H1 (cell line): ENCODE results near the gene UCKL1. TPM values are rescaled to one million over a fixed set of nuclear protein-coding genes. Genes with fewer than 3 reads are reported as not detected.

Source experiments
- CTCF ChIA-PET: fragments of 300-600 bp; sonication (Branson Sonifier 250); formaldehyde crosslinking; loops from one replicate; lab custom pipeline; 2021; ENCODE audit not compliant: partially characterized antibody; lab: Charles Lee
- POLR2A ChIA-PET: fragments of 300-600 bp; sonication (Branson Sonifier 250); formaldehyde crosslinking; loops from one replicate; lab custom pipeline; 2021; ENCODE audit warnings: inconsistent platforms; ENCODE audit not compliant: partially characterized antibody; lab: Charles Lee
- DNase-seq, 2 experiments: peaks; one replicate each; pipeline versions ENCODE4 v3.0.0 to v3.0.0-alpha.2; 2010 to 2022; ENCODE audit warnings: low spot score in 2 of 2, low read depth in 1 of 2, mixed read lengths in 1 of 2
- FAIRE-seq: peaks from 2 replicates; lab custom pipeline; 2011; peaks lifted over from hg19 to GRCh38; lab: Jason Lieb, UNC
- H2AFZ ChIP-seq: 2 replicates; pipeline ENCODE4 v1.8.1; 2012; ENCODE audit warnings: low read length, inconsistent platforms
- H2AK5ac ChIP-seq: 2 replicates; pipeline ENCODE4 v1.6.1; 2013; ENCODE audit warnings: low read depth, low read length
- H2BK120ac ChIP-seq: replicated peaks from 2 replicates; pipeline ENCODE3; 2013; ENCODE audit warnings: low read depth, low read length, inconsistent platforms
- H2BK12ac ChIP-seq: 2 replicates; pipeline ENCODE4 v1.6.1; 2013; ENCODE audit warnings: low read depth, low read length
- H2BK15ac ChIP-seq: 2 replicates; pipeline ENCODE4 v1.6.1; 2013; ENCODE audit warnings: low read length
- H2BK20ac ChIP-seq: 2 replicates; pipeline ENCODE4 v1.6.1; 2013; ENCODE audit warnings: low read length
- H2BK5ac ChIP-seq: 2 replicates; pipeline ENCODE4 v1.6.1; 2013; ENCODE audit warnings: low read depth, low read length
- H3K14ac ChIP-seq: 2 replicates; pipeline ENCODE4 v1.6.1; 2013; ENCODE audit warnings: inconsistent platforms; ENCODE audit not compliant: insufficient read length
- H3K18ac ChIP-seq: 2 replicates; pipeline ENCODE4 v1.6.1; 2013; ENCODE audit warnings: low read length; ENCODE audit errors: extremely low read depth
- H3K23ac ChIP-seq: 2 replicates; pipeline ENCODE4 v1.6.1; 2013; ENCODE audit warnings: inconsistent platforms; ENCODE audit not compliant: insufficient read length
- H3K23me2 ChIP-seq: 2 replicates; pipeline ENCODE4 v1.6.1; 2013; ENCODE audit warnings: low read depth, low read length
- H3K27ac ChIP-seq: 2 replicates; pipeline ENCODE4 v1.6.1; 2011; ENCODE audit warnings: low read depth, low read length, inconsistent platforms
- H3K27me3 ChIP-seq, 4 experiments: replicated peaks in 1 of 4; 1 replicate in 1 of 4; 2 replicates in 3 of 4; pipeline versions ENCODE4 v1.6.1 to v1.8.1; 2011 to 2013; ENCODE audit warnings: low read length in 3 of 4, mild to moderate bottlenecking in 3 of 4, inconsistent platforms in 2 of 4, mixed read lengths in 2 of 4, moderate library complexity in 1 of 4; ENCODE audit not compliant: control insufficient read depth in 3 of 4, insufficient read depth in 3 of 4; ENCODE audit errors: extremely low read depth in 1 of 4
- H3K36me3 ChIP-seq, 4 experiments: 2 replicates each; pipeline versions ENCODE4 v1.6.1 to v1.8.1; 2011 to 2013; ENCODE audit warnings: mild to moderate bottlenecking in 4 of 4, low read length in 3 of 4, moderate library complexity in 2 of 4, control low read depth in 1 of 4, inconsistent platforms in 1 of 4; ENCODE audit not compliant: insufficient read depth in 4 of 4, control insufficient read depth in 2 of 4
- H3K4ac ChIP-seq: replicated peaks from 2 replicates; pipeline ENCODE3; 2013; ENCODE audit warnings: low read length, low read depth, mixed read lengths, inconsistent platforms; ENCODE audit not compliant: insufficient read length
- H3K4me1 ChIP-seq, 4 experiments: replicated peaks in 1 of 4; 1 replicate in 1 of 4; 2 replicates in 3 of 4; pipeline versions ENCODE4 v1.6.1 to v1.8.1; 2011 to 2013; ENCODE audit warnings: low read length in 3 of 4, inconsistent platforms in 2 of 4, mixed read lengths in 1 of 4; ENCODE audit not compliant: insufficient read depth in 4 of 4, control insufficient read depth in 3 of 4
- H3K4me2 ChIP-seq, 2 experiments: 2 replicates each; pipeline versions ENCODE4 v1.6.1 to v1.8.1; 2011 to 2013; ENCODE audit warnings: low read depth in 2 of 2, low read length in 2 of 2, control low read depth in 1 of 2, inconsistent platforms in 1 of 2, mild to moderate bottlenecking in 1 of 2; ENCODE audit not compliant: insufficient read depth in 1 of 2
- H3K4me3 ChIP-seq, 4 experiments: fragments of 200-600, 300-600 bp in 1 of 4; sonication (generic), shearing (Covaris generic), sonication (Bioruptor Twin) in 1 of 4; 2 replicates each; pipeline versions ENCODE4 v1.5.1 to v1.8.1; 2011 to 2016; ENCODE audit warnings: low read length in 4 of 4, low read depth in 3 of 4, control low read depth in 2 of 4, inconsistent platforms in 2 of 4, mild to moderate bottlenecking in 2 of 4, mixed read lengths in 1 of 4, moderate library complexity in 1 of 4; ENCODE audit not compliant: insufficient read depth in 2 of 4; ENCODE audit errors: extremely low read depth in 1 of 4
- H3K56ac ChIP-seq: replicated peaks from 2 replicates; pipeline ENCODE3; 2013; ENCODE audit warnings: low read depth, mild to moderate bottlenecking, mixed read lengths, low read length, inconsistent platforms; ENCODE audit not compliant: insufficient read length
- H3K79me1 ChIP-seq: 2 replicates; pipeline ENCODE4 v1.6.1; 2013; ENCODE audit warnings: low read depth, low read length, control low read depth
- H3K79me2 ChIP-seq, 2 experiments: 2 replicates each; pipeline versions ENCODE4 v1.6.1 to v1.8.1; 2012 to 2013; ENCODE audit warnings: low read length in 2 of 2, mild to moderate bottlenecking in 2 of 2, inconsistent platforms in 1 of 2; ENCODE audit not compliant: insufficient read depth in 2 of 2, control insufficient read depth in 1 of 2
- H3K9ac ChIP-seq, 4 experiments: replicated peaks in 1 of 4; 1 replicate in 1 of 4; 2 replicates in 3 of 4; pipeline versions ENCODE4 v1.6.1 to v1.8.1; 2011 to 2013; ENCODE audit warnings: low read depth in 3 of 4, low read length in 3 of 4, control low read depth in 2 of 4, mild to moderate bottlenecking in 2 of 4, moderate library complexity in 2 of 4, inconsistent platforms in 1 of 4; ENCODE audit errors: extremely low read depth in 1 of 4
- H3K9me3 ChIP-seq, 2 experiments: 2 replicates each; pipeline versions ENCODE4 v1.6.1 to v1.8.1; 2012 to 2013; ENCODE audit warnings: mild to moderate bottlenecking in 2 of 2, moderate library complexity in 2 of 2, control low read depth in 1 of 2, inconsistent platforms in 1 of 2, low read depth in 1 of 2, low read length in 1 of 2, mixed read lengths in 1 of 2; ENCODE audit not compliant: insufficient read depth in 2 of 2
- H4K20me1 ChIP-seq, 2 experiments: replicated peaks in 1 of 2; 2 replicates each; pipeline versions ENCODE3 to v1.8.1; 2011 to 2013; ENCODE audit warnings: inconsistent platforms in 2 of 2, low read length in 2 of 2, mild to moderate bottlenecking in 1 of 2; ENCODE audit not compliant: insufficient read depth in 2 of 2, control insufficient read depth in 1 of 2
- H4K5ac ChIP-seq: 2 replicates; pipeline ENCODE4 v1.6.1; 2013; ENCODE audit warnings: low read length, low read depth, mixed read lengths, inconsistent platforms; ENCODE audit not compliant: insufficient read length
- H4K8ac ChIP-seq: 2 replicates; pipeline ENCODE4 v1.8.0; 2013; ENCODE audit warnings: mild to moderate bottlenecking, moderate library complexity, low read length, inconsistent platforms; ENCODE audit not compliant: insufficient read depth; ENCODE audit errors: extremely low read depth
- H4K91ac ChIP-seq: replicated peaks from 2 replicates; pipeline ENCODE3; 2013; ENCODE audit warnings: low read length, mixed read lengths, inconsistent platforms; ENCODE audit not compliant: insufficient read length
- ASH2L ChIP-seq: fragments of 200-600, 300-600 bp; sonication (generic); IDR thresholded peaks from one replicate; pipeline ENCODE4 v1.7.1; 2017; ENCODE audit warnings: low read length
- ATF3 ChIP-seq: IDR thresholded peaks from 2 replicates; pipeline ENCODE4 v1.6.1; 2011; ENCODE audit warnings: low read depth, mild to moderate bottlenecking, low read length; ENCODE audit not compliant: insufficient read depth
- BACH1 ChIP-seq: IDR thresholded peaks from 2 replicates; pipeline ENCODE4 v1.6.1; 2012; ENCODE audit warnings: low read length, improper control_type of control experiment
- CTCF ChIP-seq, 3 experiments: IDR thresholded peaks; 1 replicate in 2 of 3; 2 replicates in 1 of 3; pipeline versions ENCODE4 v1.5.1 to v1.6.1; 2011; ENCODE audit warnings: low read length in 3 of 3, mild to moderate bottlenecking in 3 of 3, inconsistent platforms in 2 of 3, low read depth in 1 of 3, moderate library complexity in 1 of 3; ENCODE audit not compliant: insufficient read depth in 1 of 3; ENCODE audit errors: control extremely low read depth in 1 of 3
- KDM4A ChIP-seq: IDR thresholded peaks from one replicate; pipeline ENCODE4 v1.7.1; 2012; ENCODE audit warnings: low read depth, mild to moderate bottlenecking, moderate library complexity, low read length, inconsistent platforms; ENCODE audit not compliant: severe bottlenecking
- TBP ChIP-seq: IDR thresholded peaks from 2 replicates; pipeline ENCODE4 v1.6.1; 2011; ENCODE audit warnings: low read depth, low read length, improper control_type of control experiment
- WGBS, 2 experiments: shearing (Covaris generic) in 1 of 2; methylation state at CpG; one replicate each; pipeline versions ENCODE4 v1.1.6 to v1.1.7; 2013 to 2015; ENCODE audit warnings: low lambda C conversion rate in 2 of 2, mixed read lengths in 2 of 2, inconsistent platforms in 1 of 2, low coverage in 1 of 2, missing lambda C conversion rate in 1 of 2; ENCODE audit not compliant: insufficient replicate concordance in 2 of 2, insufficient coverage in 1 of 2, insufficient read length in 1 of 2; ENCODE audit errors: extremely low coverage in 1 of 2, missing lambda C conversion rate in 1 of 2; 5-methylcytosine and 5-hydroxymethylcytosine counted together
- polyA plus RNA-seq, 7 experiments: library from polyadenylated mRNA; depleted of rRNA in 3 of 7; stranded (reverse) in 5 of 7; unstranded in 2 of 7; fragments of >200 nt in 5 of 7; fragments of 200-250 nt in 2 of 7; gene quantifications; 1 replicate in 5 of 7; 2 replicates in 1 of 7; 4 replicates in 1 of 7; pipeline versions ENCODE4 v1.2.1 to v1.2.3, GENCODE V29; 2011 to 2013; ENCODE audit warnings: missing spikeins in 2 of 7, mixed read lengths in 2 of 7
- total RNA-seq: library from RNA; stranded (reverse); fragmentation: NEBNext Ultra II Directional; extraction: Animal tissue kit (Norgen Biotek cat#: 25700); gene quantifications from 2 replicates; pipeline ENCODE4 v1.2.1, GENCODE V29; 2021

UCKL1 gene
- total and polyA plus RNA-seq, 2 of the 8 experiments (the other 6 are each of a cell fraction or from before 2014, with no cell fraction given) = 36.5 to 91.2 TPM

- peak within 1 kb of the TSS; percentile 42 for H4K5ac ChIP-seq
- peak within 1 kb of the TSS; percentile 70; the same call in 1 of the 2 replicates for H2AK5ac ChIP-seq
- peaks cover 14% of the 10 kb centered on the region for H3K23me2 ChIP-seq
- H4K8ac ChIP-seq = peak within 1 kb of the TSS; percentile 76
- H3K4me3 ChIP-seq = peak within 1 kb of the TSS; percentile 57 to 89 (median 74)
- peak within 1 kb of the TSS; percentile 3; the same call in 1 of the 2 replicates for H2BK20ac ChIP-seq
- no peak for FAIRE-seq
- H3K9me3 ChIP-seq = no peaks in the 10 kb centered on the region
- H3K18ac ChIP-seq = peak within 1 kb of the TSS; percentile 52
- POLR2A ChIA-PET = interaction anchor here (0.9 to 1.9 kb wide), 11 partner anchors 18 to 242 kb away, joined by 3 to 13 read pairs (median 4); partner anchors contain the start of gene TPD52L2
- peak within 1 kb of the TSS; percentile 62 to 92 for H3K4me2 ChIP-seq
- H3K36me3 ChIP-seq = peaks cover 2 to 8% (median 4%) of the 10 kb centered on the region in 4 experiments; a peak in 6 of 8 replicates
- peak within 1 kb of the TSS; percentile 96 for H3K4ac ChIP-seq
- H4K91ac ChIP-seq = peak within 1 kb of the TSS; percentile 99
- peaks cover 4 to 24% (median 12%) of the 10 kb centered on the region in 4 experiments; a peak in 6 of 7 replicates for H3K4me1 ChIP-seq
- WGBS, 2 experiments = 11% methylated on average over 15 of the region's 52 CpGs; no CpG with 5 or more reads in 1 of the 2 experiments
- H2BK120ac ChIP-seq = peak within 1 kb of the TSS; percentile 72
- peaks cover 0 to 20% of the 10 kb centered on the region in 2 experiments; a peak in 3 of 4 replicates for H3K79me2 ChIP-seq
- peak within 1 kb of the TSS; percentile 34; the same call in 1 of the 2 replicates for H2BK15ac ChIP-seq
- peak; percentile 15 to 44 (median 30); a peak in 3 of 4 replicates for TF ChIP-seq CTCF (IDR thresholded peaks at IDR 0.05; ENCODE audit: control extremely low read depth in 1 of 3, insufficient read depth in 1 of 3, low read depth in 1 of 3, low read length in 3 of 3)
- no peak for TF ChIP-seq ATF3
- no peak for TF ChIP-seq TBP
- no peak for TF ChIP-seq BACH1
- no peak for TF ChIP-seq KDM4A
- TF ChIP-seq ASH2L = no peak
- H2BK12ac ChIP-seq = peak within 1 kb of the TSS; percentile 52; the same call in 1 of the 2 replicates
- H3K14ac ChIP-seq = no peak within 1 kb of the TSS
- H4K20me1 ChIP-seq = peaks cover 2 to 12% of the 10 kb centered on the region in 2 experiments
- H3K79me1 ChIP-seq = peaks cover 4% of the 10 kb centered on the region; the same call in 1 of the 2 replicates
- DNase-seq = peak in 1 of 2 experiments; percentile 66
- no peak within 1 kb of the TSS for H3K27ac ChIP-seq
- peaks cover 0 to 9% (median 2%) of the 10 kb centered on the region in 4 experiments; a peak in 3 of 7 replicates for H3K27me3 ChIP-seq
- H2BK5ac ChIP-seq = no peak within 1 kb of the TSS
- peak within 1 kb of the TSS; percentile 80 for H2AFZ ChIP-seq
- CTCF ChIA-PET = interaction anchor here (0.9 to 2.0 kb wide), 27 partner anchors 17 to 457 kb away, joined by 3 to 17 read pairs (median 5); partner anchors contain the start of genes C20orf204, LKAAEAR1, TCEA2 and TPD52L2
- H3K23ac ChIP-seq = no peak within 1 kb of the TSS
- H3K9ac ChIP-seq = peak within 1 kb of the TSS in 2 of 4 experiments; percentile 38 to 66; a peak in 2 of 7 replicates
- H3K56ac ChIP-seq = peak within 1 kb of the TSS; percentile 52
Measured at GRCh38 chr20:63979557-63980316, 23.5 kb upstream of the UCKL1 start, which contains the start of gene SAMD10. SAMD10 (minus strand) TSS chr20:63979642; CDS start chr20:63979467, 175 bp downstream.
